GM21367 (cell line): ENCODE results near the gene PDXP.
"Not testable (repeated sequence)": the region's sequence is repeated elsewhere in the genome, so short reads cannot be mapped to it uniquely, and the experiment has no call there.

Experiments used
- ATAC-seq: cut with Tn5 transposase; IDR thresholded peaks from one replicate; pipeline ENCODE4 v1.9.1; 2021; ENCODE audit not compliant: unreplicated experiment

The PDXP gene, protein sequence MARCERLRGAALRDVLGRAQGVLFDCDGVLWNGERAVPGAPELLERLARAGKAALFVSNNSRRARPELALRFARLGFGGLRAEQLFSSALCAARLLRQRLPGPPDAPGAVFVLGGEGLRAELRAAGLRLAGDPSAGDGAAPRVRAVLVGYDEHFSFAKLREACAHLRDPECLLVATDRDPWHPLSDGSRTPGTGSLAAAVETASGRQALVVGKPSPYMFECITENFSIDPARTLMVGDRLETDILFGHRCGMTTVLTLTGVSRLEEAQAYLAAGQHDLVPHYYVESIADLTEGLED

DNA sequence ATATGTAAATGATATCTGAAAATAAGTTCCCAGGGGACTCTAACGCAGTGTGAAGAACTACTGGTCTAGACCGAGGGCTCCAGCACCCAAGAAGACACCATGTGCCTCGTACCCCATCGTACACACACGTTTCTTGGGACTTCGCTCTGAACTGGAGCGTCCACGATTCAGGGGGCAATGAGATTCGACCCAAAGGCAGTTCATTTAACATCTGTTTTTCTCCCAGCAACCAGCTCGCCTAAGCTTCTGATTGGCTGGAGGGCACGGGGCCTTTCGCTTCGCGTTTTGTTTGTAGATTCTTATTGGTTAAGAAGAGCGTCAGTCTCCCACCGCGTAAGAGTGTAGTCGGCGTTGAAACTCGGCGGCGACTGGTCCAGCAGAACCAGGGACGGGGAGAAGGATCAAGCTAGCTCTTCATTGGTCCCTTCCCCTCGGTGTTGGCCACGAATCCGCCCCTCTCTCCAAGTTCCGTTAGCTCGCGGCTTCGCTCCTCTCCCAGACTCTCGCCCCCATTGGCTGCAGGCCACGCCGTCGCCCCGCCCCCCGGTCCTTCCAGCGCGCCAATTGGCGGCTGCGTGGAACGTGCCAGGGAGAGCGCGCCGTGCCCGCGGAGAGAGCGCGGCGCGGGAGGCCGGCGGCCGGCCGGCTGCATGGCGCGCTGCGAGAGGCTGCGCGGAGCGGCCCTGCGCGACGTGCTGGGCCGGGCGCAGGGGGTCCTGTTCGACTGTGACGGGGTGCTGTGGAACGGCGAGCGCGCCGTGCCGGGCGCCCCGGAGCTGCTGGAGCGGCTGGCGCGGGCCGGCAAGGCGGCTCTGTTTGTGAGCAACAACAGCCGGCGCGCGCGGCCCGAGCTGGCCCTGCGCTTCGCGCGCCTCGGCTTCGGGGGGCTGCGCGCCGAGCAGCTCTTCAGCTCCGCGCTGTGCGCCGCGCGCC, at the start of gene PDXP:
PDXP (plus strand) TSS at position 591 of the 933 bp plus-strand sequence; CDS start at position 651, 60 bp downstream.
- ATAC-seq = peak; percentile 69

DNA sequence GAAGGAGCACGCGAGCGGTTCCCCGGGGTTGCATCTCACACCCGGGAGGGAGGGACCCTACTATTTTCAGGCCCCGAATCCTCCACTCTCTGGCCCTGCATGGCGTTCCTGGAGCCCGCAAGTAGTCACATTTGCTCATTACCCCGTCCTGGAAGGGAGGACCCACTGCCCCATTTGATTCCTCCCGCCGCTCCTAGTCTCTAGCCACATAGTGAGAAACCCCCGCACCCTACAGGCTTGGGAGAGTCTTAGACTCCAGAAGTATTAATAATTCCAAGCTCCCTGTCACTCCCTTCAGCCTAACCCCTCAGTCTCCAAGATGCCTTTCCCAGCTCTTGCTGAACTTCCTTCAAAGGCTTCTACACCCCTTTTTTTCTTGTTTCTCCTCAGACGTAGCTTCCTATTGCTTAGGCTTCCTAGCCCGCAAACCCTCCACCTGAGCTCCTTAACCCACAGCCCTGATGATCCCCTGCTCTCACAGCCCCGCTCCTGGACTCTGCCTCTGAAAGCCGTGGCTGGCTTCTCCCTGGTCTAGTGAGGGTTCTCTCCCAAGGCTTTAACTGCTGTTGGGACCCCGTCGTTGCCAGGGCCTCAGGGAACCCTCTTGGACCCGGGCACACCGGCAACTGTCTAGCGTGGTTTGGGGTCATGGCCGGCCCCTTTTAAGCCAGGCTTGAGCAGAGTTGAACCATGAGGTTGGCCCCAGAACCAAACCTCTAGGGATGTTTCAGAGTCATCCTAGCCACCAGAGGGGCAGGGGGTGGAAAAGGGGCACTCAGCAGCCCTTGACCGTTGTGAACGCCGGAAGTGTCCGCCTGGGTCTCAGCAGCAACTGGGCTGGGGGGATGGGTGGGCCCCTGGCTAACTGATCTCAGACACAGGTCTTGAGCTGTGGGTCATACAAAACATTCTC, 49.0 kb upstream of the PDXP start:
- ATAC-seq = no peak

GRCh38 chr22:37610153-37610475, 48.4 kb upstream of the PDXP start:
- ATAC-seq = not testable (repeated sequence)

DNA sequence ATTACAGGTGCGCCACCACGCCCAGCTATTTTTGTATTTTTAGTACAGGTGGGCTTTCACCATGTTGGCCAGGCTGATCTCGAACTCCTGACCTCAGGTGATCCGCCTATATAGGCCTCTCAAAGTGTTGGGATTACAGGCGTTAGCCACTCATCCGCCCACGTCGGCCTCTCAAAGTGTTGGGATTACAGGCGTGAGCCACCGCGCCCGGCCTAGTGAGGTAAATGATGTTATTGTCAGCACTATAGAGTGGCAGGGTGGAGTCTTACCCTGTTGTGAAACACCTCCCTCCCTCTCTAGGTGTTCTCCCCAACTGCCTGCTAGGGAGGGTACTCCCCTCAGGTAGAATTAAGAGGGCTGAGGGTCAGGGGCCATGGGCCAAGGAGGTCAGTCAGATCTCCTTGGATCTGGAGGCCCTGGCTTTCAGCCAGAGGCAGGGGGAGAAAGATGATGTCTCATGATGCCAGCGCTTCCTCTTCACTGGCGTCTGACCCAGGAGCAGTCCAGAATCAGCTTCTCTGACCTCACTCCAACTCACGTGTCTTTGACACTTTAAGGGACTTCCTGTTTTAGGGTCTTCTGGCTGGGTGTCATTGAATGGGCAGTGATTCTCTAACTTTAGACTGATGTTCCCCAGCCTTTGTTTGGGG, 47.9 kb upstream of the PDXP start:
- no peak for ATAC-seq

GRCh38 chr22:37611207-37611606, 47.3 kb upstream of the PDXP start:
- ATAC-seq = no peak

- no peak for ATAC-seq
Measured at GRCh38 chr22:37616201-37617083, 42.1 kb upstream of the PDXP start.

DNA sequence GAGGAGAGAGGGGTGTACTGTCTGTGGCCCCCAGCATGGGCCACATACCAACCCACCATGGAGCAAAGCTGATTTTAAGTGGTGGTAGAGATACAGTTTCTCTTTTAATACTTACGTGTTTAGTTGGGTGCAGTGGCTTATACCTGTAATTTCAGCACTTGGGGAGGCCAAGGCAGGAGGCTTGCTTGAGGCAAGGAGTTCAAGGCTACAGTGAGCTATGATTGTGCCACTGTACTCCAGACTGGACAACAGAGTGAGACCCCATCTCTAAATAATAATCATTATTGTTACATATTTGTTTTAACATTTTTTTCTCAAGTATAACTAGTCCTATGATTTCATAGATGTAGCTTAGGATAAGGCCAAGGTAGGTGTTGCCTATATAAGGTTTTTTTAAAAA, 41.1 kb upstream of the PDXP start:
- ATAC-seq = no peak

GRCh38 chr22:37618072-37618656, 40.4 kb upstream of the PDXP start:
- ATAC-seq = no peak

GRCh38 chr22:37618674-37619073, 39.8 kb upstream of the PDXP start:
- no peak for ATAC-seq

GRCh38 chr22:37619991-37620390, 38.5 kb upstream of the PDXP start:
- no peak for ATAC-seq

- ATAC-seq = no peak
Measured at GRCh38 chr22:37621352-37621860, 37.1 kb upstream of the PDXP start.

DNA sequence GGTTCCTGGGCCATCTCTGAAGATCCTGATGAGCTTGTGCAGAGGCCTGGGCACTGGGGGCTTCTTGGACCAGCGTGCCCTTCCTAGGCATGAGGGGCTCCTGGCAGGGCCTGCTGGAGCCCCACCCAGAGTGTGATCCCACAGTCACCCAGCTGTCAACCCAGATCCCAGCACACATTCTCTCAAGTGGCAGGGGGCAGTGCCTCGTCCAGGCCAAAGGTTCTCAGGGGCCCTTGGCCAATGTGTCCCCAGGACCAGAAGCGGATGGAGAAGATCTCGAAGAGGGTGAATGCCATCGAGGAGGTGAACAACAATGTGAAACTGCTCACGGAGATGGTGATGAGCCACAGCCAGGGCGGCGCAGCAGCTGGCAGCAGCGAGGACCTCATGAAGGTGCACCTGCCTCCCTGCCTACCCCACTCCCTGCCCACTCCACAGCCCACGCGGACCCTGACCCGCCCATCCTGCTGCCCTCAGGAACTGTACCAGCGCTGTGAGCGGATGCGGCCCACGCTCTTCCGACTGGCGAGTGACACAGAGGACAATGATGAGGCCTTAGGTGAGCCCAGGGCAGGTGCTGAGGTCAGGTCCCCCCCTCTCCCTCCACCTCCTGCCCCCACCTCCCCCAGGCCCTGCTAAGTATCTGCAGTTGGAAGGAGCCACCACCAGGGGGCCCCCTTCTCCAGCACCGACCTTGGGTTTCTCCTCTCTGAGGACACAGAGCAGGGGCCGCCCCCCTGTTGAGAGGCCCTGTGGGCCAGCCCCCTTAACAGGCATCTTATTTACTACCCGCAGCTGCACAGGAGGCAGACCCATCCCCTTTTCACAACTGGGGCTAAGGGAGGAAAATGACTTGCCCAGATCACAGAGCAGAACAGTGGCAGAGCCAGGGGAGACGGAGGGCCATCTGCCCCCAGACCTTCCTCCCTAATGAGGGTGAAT, 35.2 kb upstream of the PDXP start:
- ATAC-seq = no peak

- no peak for ATAC-seq
Measured at GRCh38 chr22:37624017-37624365, 34.5 kb upstream of the PDXP start.

GRCh38 chr22:37624876-37625275, 33.6 kb upstream of the PDXP start:
- ATAC-seq = no peak

- no peak for ATAC-seq
Measured at GRCh38 chr22:37625737-37626136, 32.8 kb upstream of the PDXP start.

DNA sequence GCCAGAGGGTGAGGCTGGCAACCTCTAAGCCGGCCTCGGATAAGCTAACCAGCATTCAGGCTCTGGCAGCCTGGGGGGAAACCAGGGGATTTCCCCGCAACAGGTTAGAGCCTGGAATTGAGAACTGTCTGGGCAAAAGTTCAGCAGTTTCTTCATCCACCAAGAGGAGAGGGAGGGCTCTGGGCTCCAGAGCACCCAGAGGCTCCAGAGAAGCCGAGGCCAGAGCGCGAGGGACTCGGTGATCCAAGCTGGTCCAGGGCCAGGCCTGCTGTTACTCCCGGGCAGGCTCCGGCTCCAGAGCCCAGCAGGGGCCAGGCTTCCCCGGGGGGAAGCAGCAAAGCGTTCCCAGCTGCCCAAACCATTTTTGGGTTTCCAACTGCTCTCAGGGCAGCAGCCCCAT, 32.4 kb upstream of the PDXP start:
- ATAC-seq = no peak

- no peak for ATAC-seq
Measured at GRCh38 chr22:37626556-37627075, 31.9 kb upstream of the PDXP start.

GRCh38 chr22:37627121-37627520, 31.4 kb upstream of the PDXP start:
- no peak for ATAC-seq
